Endothelial cell of umbilical vein (primary cell): ENCODE results near the gene BTNL9. TPM values are rescaled to one million over a fixed set of nuclear protein-coding genes. Genes with fewer than 3 reads are reported as not detected.

Experiments used
- BruUV-seq: library from RNA; stranded (reverse); fragments of 400-500 nt; replicated peaks from 2 replicates; lab custom pipeline; 2021; lab: Mats Ljungman, UMichigan
- CTCF ChIA-PET: fragments of 300-600, 350-600 bp; sonication (Branson Sonifier 250); formaldehyde crosslinking; loops from one replicate; lab custom pipeline; 2021; ENCODE audit warnings: antibody characterized with exemption, inconsistent platforms; lab: Charles Lee
- POLR2A ChIA-PET: fragments of 300-600, 350-600 bp; sonication (Branson Sonifier 250); formaldehyde crosslinking; loops from one replicate; lab custom pipeline; 2021; ENCODE audit warnings: antibody characterized with exemption, inconsistent platforms; lab: Charles Lee
- DNase-seq: peaks from one replicate; pipeline ENCODE4 v3.0.0-alpha.2; 2011; ENCODE audit warnings: low read depth, low spot score
- FAIRE-seq: peaks from 2 replicates; lab custom pipeline; 2011; peaks lifted over from hg19 to GRCh38; lab: Jason Lieb, UNC
- H2AFZ ChIP-seq: 2 replicates; pipeline ENCODE4 v1.6.0; 2012; ENCODE audit warnings: low read depth, low read length, control low read depth, inconsistent platforms
- H3K27ac ChIP-seq: 2 replicates; pipeline ENCODE4 v1.5.1; 2011; ENCODE audit warnings: low read depth, mild to moderate bottlenecking, control low read depth, low read length, moderate library complexity; ENCODE audit not compliant: insufficient read depth
- H3K27me3 ChIP-seq, 2 experiments: 2 replicates each; pipeline versions ENCODE4 v1.6.0 to v1.6.1; 2011; ENCODE audit warnings: low read length in 2 of 2, mixed read lengths in 1 of 2; ENCODE audit not compliant: control insufficient read depth in 2 of 2, insufficient read depth in 2 of 2
- H3K36me3 ChIP-seq, 2 experiments: 2 replicates in 1 of 2; 3 replicates in 1 of 2; pipeline ENCODE4 v1.5.1; 2011; ENCODE audit warnings: low read length in 2 of 2, mild to moderate bottlenecking in 1 of 2, moderate library complexity in 1 of 2; ENCODE audit not compliant: control insufficient read depth in 2 of 2, insufficient read depth in 2 of 2; ENCODE audit errors: extremely low read depth in 1 of 2
- H3K4me1 ChIP-seq: 3 replicates; pipeline ENCODE4 v1.5.1; 2011; ENCODE audit warnings: mild to moderate bottlenecking, low read length; ENCODE audit not compliant: control insufficient read depth, insufficient read depth; ENCODE audit errors: extremely low read depth
- H3K4me2 ChIP-seq: 2 replicates; pipeline ENCODE4 v1.6.1; 2011; ENCODE audit warnings: low read length, control low read depth, mixed read lengths; ENCODE audit not compliant: insufficient read depth
- H3K4me3 ChIP-seq, 3 experiments: fragments of 200-600 bp in 1 of 3; sonication (generic), shearing (Covaris generic) in 1 of 3; replicated peaks in 1 of 3; 2 replicates each; pipeline ENCODE4 v1.5.1; 2011 to 2016; ENCODE audit warnings: control low read depth in 3 of 3, low read length in 3 of 3, mild to moderate bottlenecking in 2 of 3, inconsistent platforms in 1 of 3, low read depth in 1 of 3, moderate library complexity in 1 of 3; ENCODE audit not compliant: insufficient read depth in 1 of 3
- H3K79me2 ChIP-seq: 2 replicates; pipeline ENCODE4 v1.6.0; 2012; ENCODE audit warnings: low read length, inconsistent platforms; ENCODE audit not compliant: control insufficient read depth, insufficient read depth
- H3K9ac ChIP-seq: replicated peaks from 2 replicates; pipeline ENCODE3; 2011; ENCODE audit warnings: low read length, control low read depth; ENCODE audit not compliant: insufficient read depth; ENCODE audit errors: extremely low read depth
- H3K9me1 ChIP-seq: replicated peaks from 3 replicates; pipeline ENCODE4 v1.6.0; 2011; ENCODE audit warnings: mild to moderate bottlenecking, low read length; ENCODE audit not compliant: control insufficient read depth, insufficient read depth; ENCODE audit errors: extremely low read depth
- H3K9me3 ChIP-seq: replicated peaks from 2 replicates; pipeline ENCODE4 v1.5.1; 2012; ENCODE audit warnings: low read length, inconsistent platforms; ENCODE audit not compliant: control insufficient read depth, insufficient read depth
- H4K20me1 ChIP-seq: replicated peaks from 2 replicates; pipeline ENCODE3; 2011; ENCODE audit warnings: mild to moderate bottlenecking, low read length; ENCODE audit not compliant: control insufficient read depth, insufficient read depth; ENCODE audit errors: extremely low read depth
- EZH2 ChIP-seq: IDR thresholded peaks from 2 replicates; pipeline ENCODE4 v1.6.1; 2012; ENCODE audit warnings: borderline replicate concordance, low read depth, mild to moderate bottlenecking, moderate library complexity, low read length, inconsistent platforms; ENCODE audit not compliant: severe bottlenecking
- FOS ChIP-seq: IDR thresholded peaks from 2 replicates; pipeline ENCODE4 v1.6.1; 2011; ENCODE audit warnings: mild to moderate bottlenecking, low read length, moderate library complexity, borderline replicate concordance; ENCODE audit not compliant: insufficient read depth
- GATA2 ChIP-seq: IDR thresholded peaks from 2 replicates; pipeline ENCODE4 v1.7.0; 2011; ENCODE audit warnings: low read depth, mild to moderate bottlenecking, moderate library complexity, mixed read lengths, low read length; ENCODE audit not compliant: insufficient read length, insufficient read depth
- JUN ChIP-seq: IDR thresholded peaks from 2 replicates; pipeline ENCODE4 v1.6.1; 2011; ENCODE audit warnings: borderline replicate concordance, low read depth; ENCODE audit not compliant: insufficient read length, insufficient read depth
- MYC ChIP-seq: IDR thresholded peaks from one replicate; pipeline ENCODE4 v1.6.1; 2011; ENCODE audit warnings: mild to moderate bottlenecking, low read depth, low read length
- POLR2A ChIP-seq: IDR thresholded peaks from 2 replicates; pipeline ENCODE4 v1.6.1; 2012; ENCODE audit warnings: low read depth, mild to moderate bottlenecking, control low read depth, low read length
- POLR2AphosphoS5 ChIP-seq: IDR thresholded peaks from 2 replicates; pipeline ENCODE4 v1.6.1; 2012; ENCODE audit warnings: low read depth, mild to moderate bottlenecking, control low read depth, low read length, moderate library complexity; ENCODE audit not compliant: insufficient read depth
- dilution Hi-C: fragments of 300-500 bp; cut with MboI; formaldehyde crosslinking; loops from one replicate; pipeline ENCODE4 v1.15.0; 2019; ENCODE audit warnings: low sequenced_read_pairs; ENCODE audit not compliant: extremely low pct_ligation_motif_present
- intact Hi-C: fragments of 100-400 bp; cut with micrococcal nuclease; formaldehyde crosslinking; loops from one replicate; pipeline ENCODE4 v1.10.0; 2022
- polyA plus RNA-seq, 4 experiments: library from polyadenylated mRNA; depleted of rRNA in 3 of 4; stranded (reverse) in 3 of 4; unstranded in 1 of 4; fragments of >200 nt; gene quantifications; 2 replicates each; pipeline versions ENCODE4 v1.2.1 to v1.2.3, GENCODE V29; 2011 to 2012; ENCODE audit warnings: missing spikeins in 1 of 4
- total RNA-seq: library from RNA; stranded (reverse); gene quantifications from 2 replicates; pipeline ENCODE4 v1.2.3, GENCODE V29; 2021
- TF ChIP-seq, protein P1 (sequence below), 2 donors: IDR thresholded peaks; 1 replicate in 1 of 2; 2 replicates in 1 of 2; pipeline ENCODE4 v1.5.1; 2011; ENCODE audit warnings: low read length in 2 of 2, mild to moderate bottlenecking in 2 of 2, moderate library complexity in 2 of 2, control low read depth in 1 of 2, inconsistent platforms in 1 of 2, low read depth in 1 of 2; ENCODE audit not compliant: insufficient read depth in 1 of 2; ENCODE audit errors: extremely low read depth in 1 of 2
- TF ChIP-seq, protein P2 (sequence below): IDR thresholded peaks from 2 replicates; pipeline ENCODE4 v1.6.1; 2011; ENCODE audit not compliant: insufficient read depth, insufficient read length

BTNL9 gene
- total and polyA plus RNA-seq, 2 donors (not counting 3 experiments of a cell fraction or from before 2014, with no cell fraction given), result 0.13 to 0.33 TPM

DNA sequence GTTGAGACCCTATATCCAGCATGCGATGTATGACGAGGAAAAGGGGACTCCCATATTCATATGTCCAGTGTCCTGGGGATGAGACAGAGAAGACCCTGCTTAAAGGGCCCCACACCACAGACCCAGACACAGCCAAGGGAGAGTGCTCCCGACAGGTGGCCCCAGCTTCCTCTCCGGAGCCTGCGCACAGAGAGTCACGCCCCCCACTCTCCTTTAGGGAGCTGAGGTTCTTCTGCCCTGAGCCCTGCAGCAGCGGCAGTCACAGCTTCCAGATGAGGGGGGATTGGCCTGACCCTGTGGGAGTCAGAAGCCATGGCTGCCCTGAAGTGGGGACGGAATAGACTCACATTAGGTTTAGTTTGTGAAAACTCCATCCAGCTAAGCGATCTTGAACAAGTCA, 34.3 kb upstream of the BTNL9 start:
- FAIRE-seq, result no peak
- dilution Hi-C loops, result no loop called here

More for the DNA sequence above, 34.3 kb upstream of the BTNL9 start:
- TF ChIP-seq, protein P1, sequence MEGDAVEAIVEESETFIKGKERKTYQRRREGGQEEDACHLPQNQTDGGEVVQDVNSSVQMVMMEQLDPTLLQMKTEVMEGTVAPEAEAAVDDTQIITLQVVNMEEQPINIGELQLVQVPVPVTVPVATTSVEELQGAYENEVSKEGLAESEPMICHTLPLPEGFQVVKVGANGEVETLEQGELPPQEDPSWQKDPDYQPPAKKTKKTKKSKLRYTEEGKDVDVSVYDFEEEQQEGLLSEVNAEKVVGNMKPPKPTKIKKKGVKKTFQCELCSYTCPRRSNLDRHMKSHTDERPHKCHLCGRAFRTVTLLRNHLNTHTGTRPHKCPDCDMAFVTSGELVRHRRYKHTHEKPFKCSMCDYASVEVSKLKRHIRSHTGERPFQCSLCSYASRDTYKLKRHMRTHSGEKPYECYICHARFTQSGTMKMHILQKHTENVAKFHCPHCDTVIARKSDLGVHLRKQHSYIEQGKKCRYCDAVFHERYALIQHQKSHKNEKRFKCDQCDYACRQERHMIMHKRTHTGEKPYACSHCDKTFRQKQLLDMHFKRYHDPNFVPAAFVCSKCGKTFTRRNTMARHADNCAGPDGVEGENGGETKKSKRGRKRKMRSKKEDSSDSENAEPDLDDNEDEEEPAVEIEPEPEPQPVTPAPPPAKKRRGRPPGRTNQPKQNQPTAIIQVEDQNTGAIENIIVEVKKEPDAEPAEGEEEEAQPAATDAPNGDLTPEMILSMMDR (IDR thresholded peaks at IDR 0.05; ENCODE audit: extremely low read depth in 1 of 2, insufficient read depth in 1 of 2, low read depth in 1 of 2, low read length in 2 of 2), result no peak
- TF ChIP-seq MYC (no peak), EZH2 (no peak), FOS (no peak), POLR2AphosphoS5 (no peak), POLR2A (no peak), GATA2 (no peak), JUN (no peak)
- TF ChIP-seq, protein P2, sequence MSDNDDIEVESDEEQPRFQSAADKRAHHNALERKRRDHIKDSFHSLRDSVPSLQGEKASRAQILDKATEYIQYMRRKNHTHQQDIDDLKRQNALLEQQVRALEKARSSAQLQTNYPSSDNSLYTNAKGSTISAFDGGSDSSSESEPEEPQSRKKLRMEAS, result no peak
- no peak overlapping the region for H2AFZ ChIP-seq
- no peak overlapping the region for H3K4me3 ChIP-seq
- H3K9me3 ChIP-seq, result no peaks in the 10 kb centered on the region
- no peaks in the 10 kb centered on the region for H4K20me1 ChIP-seq
- BruUV-seq, result no TSS peak
- H3K36me3 ChIP-seq, result no peaks in the 10 kb centered on the region
- ChIA-PET POLR2A (no interaction called here), CTCF (no interaction called here)
- H3K9me1 ChIP-seq, result no peaks in the 10 kb centered on the region
- no peaks in the 10 kb centered on the region for H3K27me3 ChIP-seq
- H3K9ac ChIP-seq, result no peak overlapping the region
- no peaks in the 10 kb centered on the region for H3K79me2 ChIP-seq
- no peak for DNase-seq
- no peak overlapping the region for H3K4me2 ChIP-seq
- intact Hi-C loops, result no loop called here
- no peaks in the 10 kb centered on the region for H3K4me1 ChIP-seq
- H3K27ac ChIP-seq, result no peak overlapping the region
